Measurements from ENCODE around the gene PSD2. TPM values are rescaled to one million over a fixed set of nuclear protein-coding genes. Genes with fewer than 3 reads are reported as not detected.

PSD2 gene
- polyA plus RNA-seq, 4 donors, result 1.6 to 2.4 (median 2.1) TPM

GRCh38 chr5:139872052-139872766 is 76.6 kb downstream of the PSD2 start:
- DNase-seq (ENCODE audit: low read depth in 4 of 4, low spot score in 3 of 4), result no peak

GRCh38 chr5:139872851-139873794 is 77.5 kb downstream of the PSD2 start:
- DNase-seq (ENCODE audit: low read depth in 4 of 4, low spot score in 3 of 4), result no peak

GRCh38 chr5:139875957-139876356 is 80.3 kb downstream of the PSD2 start:
- no peak for DNase-seq (ENCODE audit: low read depth in 4 of 4, low spot score in 3 of 4)

- no peak for DNase-seq (ENCODE audit: low read depth in 4 of 4, low spot score in 3 of 4)
Measured at GRCh38 chr5:139877129-139877597, 81.6 kb downstream of the PSD2 start.

- DNase-seq (ENCODE audit: low read depth in 4 of 4, low spot score in 3 of 4), result no peak
Measured at GRCh38 chr5:139878093-139878492, 82.5 kb downstream of the PSD2 start.

GRCh38 chr5:139880416-139881142 is 85.0 kb downstream of the PSD2 start:
- no peak for DNase-seq (ENCODE audit: low read depth in 4 of 4, low spot score in 3 of 4)

GRCh38 chr5:139881143-139881733 is 85.6 kb downstream of the PSD2 start:
- no peak for DNase-seq (ENCODE audit: low read depth in 4 of 4, low spot score in 3 of 4)

GRCh38 chr5:139882316-139882715 is 86.7 kb downstream of the PSD2 start:
- DNase-seq (ENCODE audit: low read depth in 4 of 4, low spot score in 3 of 4), result no peak

- no peak for DNase-seq (ENCODE audit: low read depth in 4 of 4, low spot score in 3 of 4)
Measured at GRCh38 chr5:139882961-139883539, 87.4 kb downstream of the PSD2 start.

GRCh38 chr5:139884144-139884543 is 88.5 kb downstream of the PSD2 start:
- no peak for DNase-seq (ENCODE audit: low read depth in 4 of 4, low spot score in 3 of 4)

- DNase-seq (ENCODE audit: low read depth in 4 of 4, low spot score in 3 of 4), result no peak
Measured at GRCh38 chr5:139884734-139885133, 89.1 kb downstream of the PSD2 start.

GRCh38 chr5:139885172-139885856 is 89.7 kb downstream of the PSD2 start:
- DNase-seq (ENCODE audit: low read depth in 4 of 4, low spot score in 3 of 4), result no peak

GRCh38 chr5:139885857-139886208 is 90.2 kb downstream of the PSD2 start:
- no peak for DNase-seq (ENCODE audit: low read depth in 4 of 4, low spot score in 3 of 4)

GRCh38 chr5:139886213-139886612 is 90.6 kb downstream of the PSD2 start:
- DNase-seq (ENCODE audit: low read depth in 4 of 4, low spot score in 3 of 4), result no peak

GRCh38 chr5:139888370-139888769 is 92.8 kb downstream of the PSD2 start:
- no peak for DNase-seq (ENCODE audit: low read depth in 4 of 4, low spot score in 3 of 4)

- DNase-seq (ENCODE audit: low read depth in 4 of 4, low spot score in 3 of 4), result no peak
Measured at GRCh38 chr5:139889410-139889809, 93.8 kb downstream of the PSD2 start.

GRCh38 chr5:139893873-139894272 is 98.3 kb downstream of the PSD2 start:
- DNase-seq (ENCODE audit: low read depth in 4 of 4, low spot score in 3 of 4), result no peak
